Activated CD8-positive, alpha-beta memory T cell treated with anti-CD3 and anti-CD28 coated beads for 48 hours (primary cell): Measurements from ENCODE around the gene MARCHF3.
"Not testable (repeated sequence)": the region's sequence is repeated elsewhere in the genome, so short reads cannot be mapped to it uniquely, and the experiment has no call there.

Experiments used
- DNase-seq, 3 experiments: peaks; one replicate each; pipeline ENCODE4 v3.0.0-alpha.2; 2020; ENCODE audit warnings: low read depth in 2 of 3, low spot score in 2 of 3

MARCHF3 gene

GRCh38 chr5:127051591-127051990, 21.2 kb upstream of the MARCHF3 start:
- no peak for DNase-seq

GRCh38 chr5:127046343-127047072, 16.1 kb upstream of the MARCHF3 start:
- no peak for DNase-seq

- DNase-seq = no peak
Measured at GRCh38 chr5:127042593-127042992, 12.2 kb upstream of the MARCHF3 start.

GRCh38 chr5:127041571-127041970, 11.2 kb upstream of the MARCHF3 start:
- DNase-seq = no peak

- no peak for DNase-seq
Measured at GRCh38 chr5:127040796-127041520, 10.6 kb upstream of the MARCHF3 start.

GRCh38 chr5:127038550-127038949, 8.2 kb upstream of the MARCHF3 start:
- no peak for DNase-seq

- no peak for DNase-seq
Measured at GRCh38 chr5:127031863-127032232, 1.5 kb upstream of the MARCHF3 start.

- no peak for DNase-seq
Measured at GRCh38 chr5:127031147-127031862, 947 bp upstream of the MARCHF3 start.

- peak in 2 of 3 experiments; percentile 10 to 34 for DNase-seq
Measured at GRCh38 chr5:127029581-127030258, 638 bp downstream of the MARCHF3 start.

- DNase-seq = no peak
Measured at GRCh38 chr5:127028822-127029457, 1.4 kb downstream of the MARCHF3 start.

GRCh38 chr5:127027539-127027938, 2.8 kb downstream of the MARCHF3 start:
- no peak for DNase-seq

- DNase-seq = no peak
Measured at GRCh38 chr5:127026166-127026565, 4.2 kb downstream of the MARCHF3 start.

GRCh38 chr5:127025467-127025866, 4.9 kb downstream of the MARCHF3 start:
- no peak for DNase-seq

GRCh38 chr5:127024821-127025220, 5.5 kb downstream of the MARCHF3 start:
- DNase-seq = no peak

- not testable (repeated sequence) for DNase-seq
Measured at GRCh38 chr5:127023552-127024191, 6.7 kb downstream of the MARCHF3 start.

GRCh38 chr5:127022846-127023245, 7.5 kb downstream of the MARCHF3 start:
- no peak for DNase-seq

- DNase-seq = no peak
Measured at GRCh38 chr5:127019928-127020327, 10.4 kb downstream of the MARCHF3 start.

GRCh38 chr5:127016722-127017121, 13.6 kb downstream of the MARCHF3 start:
- not testable (repeated sequence) for DNase-seq

- no peak for DNase-seq
Measured at GRCh38 chr5:127015716-127016115, 14.6 kb downstream of the MARCHF3 start.

- no peak for DNase-seq
Measured at GRCh38 chr5:127014573-127014972, 15.8 kb downstream of the MARCHF3 start.
